ENCODE measurements around the gene SETD1A. TPM values are rescaled to one million over a fixed set of nuclear protein-coding genes. Genes with fewer than 3 reads are reported as not detected.
A peak's percentile ranks its signal among the peaks of the same experiment; 100 is the strongest.

SETD1A gene
- total RNA-seq, 1 donor from 2014 or later = 4.7 TPM

- peak overlapping the region; percentile 70 for H3K4me3 ChIP-seq (ENCODE audit: low read depth, low read length)
- no peak for DNase-seq (ENCODE audit: low read depth)
- TF ChIP-seq CTCF (conservative IDR thresholded peaks at IDR 0.05; ENCODE audit: low read depth, low read length) = no peak
Observed at GRCh38 chr16:30924913-30925631, 32.5 kb upstream of the SETD1A start.

DNA sequence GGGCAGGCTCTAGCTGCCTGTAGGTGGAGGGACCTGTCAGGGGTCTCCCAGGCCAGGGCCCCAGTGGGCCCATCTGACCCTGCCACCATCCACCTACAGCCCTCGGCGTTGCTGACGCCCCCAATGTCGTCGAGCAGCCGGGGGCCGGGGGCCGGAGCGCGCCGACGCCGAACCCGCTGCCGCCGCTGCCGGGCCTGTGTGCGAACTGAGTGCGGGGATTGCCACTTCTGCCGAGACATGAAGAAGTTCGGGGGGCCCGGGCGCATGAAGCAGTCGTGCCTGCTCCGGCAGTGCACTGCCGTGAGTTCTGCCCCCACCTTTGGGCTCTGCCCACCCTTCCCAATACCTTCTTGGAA, 31.9 kb upstream of the SETD1A start:
- DNase-seq (ENCODE audit: low read depth) = no peak
- H3K4me3 ChIP-seq (ENCODE audit: low read depth, low read length) = no peak overlapping the region
- TF ChIP-seq CTCF (conservative IDR thresholded peaks at IDR 0.05; ENCODE audit: low read depth, low read length) = no peak

GRCh38 chr16:30925995-30926811, 31.4 kb upstream of the SETD1A start:
- TF ChIP-seq CTCF (conservative IDR thresholded peaks at IDR 0.05; ENCODE audit: low read depth, low read length) = no peak
- DNase-seq (ENCODE audit: low read depth) = no peak
- no peak overlapping the region for H3K4me3 ChIP-seq (ENCODE audit: low read depth, low read length)

DNA sequence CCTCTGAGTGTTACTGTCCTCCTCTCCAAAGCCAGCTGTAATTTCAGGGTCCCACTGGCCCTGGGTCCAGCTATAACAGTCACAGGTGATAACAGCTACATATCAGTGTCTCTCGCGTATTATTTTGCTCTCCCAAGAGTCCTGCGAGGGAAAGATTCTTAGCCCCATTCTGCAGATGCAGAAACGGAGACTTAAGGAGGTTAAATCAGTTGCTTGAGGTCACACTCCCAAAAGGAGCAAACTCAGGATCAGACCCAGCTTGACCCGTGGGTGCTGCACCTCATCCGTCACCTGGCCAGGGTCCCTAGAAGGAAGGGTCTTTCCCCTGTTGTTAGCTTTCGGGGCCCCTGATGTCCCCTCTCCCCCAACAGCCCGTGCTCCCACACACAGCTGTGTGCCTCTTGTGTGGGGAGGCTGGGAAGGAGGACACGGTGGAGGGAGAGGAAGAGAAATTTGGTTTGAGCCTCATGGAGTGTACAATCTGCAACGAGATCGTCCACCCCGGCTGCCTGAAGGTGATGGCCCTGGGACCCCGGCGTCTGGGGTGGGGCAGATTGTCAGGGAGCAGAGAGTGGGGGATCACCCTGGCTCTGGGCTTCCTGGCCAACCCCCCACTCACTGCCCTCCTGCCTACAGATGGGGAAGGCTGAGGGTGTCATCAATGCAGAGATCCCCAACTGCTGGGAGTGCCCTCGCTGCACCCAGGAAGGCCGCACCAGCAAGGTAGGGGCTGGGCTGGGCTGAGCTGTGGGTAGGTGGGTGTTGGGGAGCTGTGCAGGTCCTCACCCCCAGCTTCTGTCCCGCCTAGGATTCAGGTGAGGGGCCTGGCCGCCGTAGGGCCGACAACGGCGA, 30.4 kb upstream of the SETD1A start:
- DNase-seq (ENCODE audit: low read depth) = no peak
- TF ChIP-seq CTCF (conservative IDR thresholded peaks at IDR 0.05; ENCODE audit: low read depth, low read length) = no peak
- no peak overlapping the region for H3K4me3 ChIP-seq (ENCODE audit: low read depth, low read length)

- no peak for TF ChIP-seq CTCF (conservative IDR thresholded peaks at IDR 0.05; ENCODE audit: low read depth, low read length)
- H3K4me3 ChIP-seq (ENCODE audit: low read depth, low read length) = no peak overlapping the region
- no peak for DNase-seq (ENCODE audit: low read depth)
Observed at GRCh38 chr16:30927789-30928378, 29.7 kb upstream of the SETD1A start.

DNA sequence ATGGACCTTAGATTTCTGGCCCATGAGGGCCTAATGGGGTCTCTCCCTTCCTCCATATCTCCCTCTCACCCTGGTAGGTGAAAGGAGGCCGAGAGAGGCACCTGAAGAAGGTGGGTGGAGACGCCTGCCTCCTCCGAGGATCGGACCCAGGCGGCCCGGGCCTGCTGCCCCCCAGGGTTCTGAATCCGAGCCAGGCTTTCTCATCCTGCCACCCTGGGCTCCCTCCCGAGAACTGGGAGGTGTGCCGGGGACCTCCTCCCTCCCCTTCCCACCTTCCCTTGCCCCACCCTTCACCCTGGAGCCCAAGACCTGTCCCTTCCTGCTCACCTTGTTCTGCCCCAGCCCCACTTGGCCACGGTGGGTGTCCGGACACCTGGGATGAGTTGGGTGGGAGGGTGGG, 29.2 kb upstream of the SETD1A start:
- TF ChIP-seq CTCF (conservative IDR thresholded peaks at IDR 0.05; ENCODE audit: low read depth, low read length) = no peak
- DNase-seq (ENCODE audit: low read depth) = no peak
- no peak overlapping the region for H3K4me3 ChIP-seq (ENCODE audit: low read depth, low read length)
